ENCODE measurements around the gene RUFY2.
"Not testable (repeated sequence)": the region's sequence is repeated elsewhere in the genome, so short reads cannot be mapped to it uniquely, and the experiment has no call there.

Gene RUFY2

DNA sequence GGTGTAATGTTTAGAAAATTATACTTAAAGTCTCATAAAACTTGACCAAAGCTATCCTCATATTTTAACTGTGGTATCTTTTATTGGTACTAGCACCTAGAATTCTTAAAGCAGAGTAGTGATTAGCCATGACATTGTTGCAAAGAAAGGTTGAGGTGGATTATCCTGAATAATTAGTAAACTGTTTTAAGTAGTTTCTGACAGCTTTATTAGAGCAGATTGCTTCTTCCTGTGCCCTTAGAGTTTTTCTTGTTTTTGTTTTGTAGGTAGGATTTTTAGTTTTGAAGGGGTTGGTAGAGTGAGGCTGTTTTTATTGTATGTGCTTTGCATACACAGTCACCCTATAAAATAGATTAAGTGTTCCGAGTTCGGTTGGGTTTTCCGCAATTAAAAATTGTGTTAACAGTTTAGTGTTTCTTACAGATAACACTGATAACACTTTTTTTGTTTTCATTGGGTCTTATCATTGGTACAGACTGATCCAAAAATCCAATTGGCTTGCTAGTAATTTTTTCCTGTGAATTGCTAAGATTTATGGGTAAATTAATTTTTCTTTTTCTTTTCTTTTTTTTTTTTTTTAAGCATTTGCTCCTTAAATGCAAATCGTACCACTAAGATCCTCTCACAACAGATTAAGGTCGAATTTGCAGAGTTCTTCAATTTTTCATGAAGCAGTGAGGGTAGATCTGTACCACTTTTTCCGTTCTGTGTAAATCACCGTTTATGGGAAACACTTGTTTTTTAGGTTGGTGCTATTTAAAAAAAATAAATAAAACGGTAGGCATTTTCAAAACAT lies 72.2 kb downstream of the RUFY2 start:
- H3K4me3 ChIP-seq (ENCODE audit: low read length): peak overlapping the region; percentile 89
- no peaks in the 10 kb centered on the region for H3K9me3 ChIP-seq (ENCODE audit: insufficient read depth, low read depth, low read length)
- no peaks in the 10 kb centered on the region for H3K27me3 ChIP-seq (ENCODE audit: insufficient read depth, low read length)
- peak overlapping the region; percentile 100; the same call in 1 of the 2 replicates for H3K9ac ChIP-seq (ENCODE audit: low read depth, low read length)
- peaks cover 32% of the 10 kb centered on the region for H3K4me1 ChIP-seq (ENCODE audit: insufficient read depth, low read length)
- peaks cover 55% of the 10 kb centered on the region for H3K36me3 ChIP-seq (ENCODE audit: insufficient read depth, low read length)
- WGBS: 53% methylated on average over 3 of the region's 8 CpGs
- H3K27ac ChIP-seq (ENCODE audit: low read depth, low read length): no peak overlapping the region

- Histone ChIP-seq H3K4me1 (ENCODE audit: insufficient read depth, low read length) (peaks cover 35% of the 10 kb centered on the region), H3K4me3 (ENCODE audit: low read length) (peak overlapping the region; percentile 89), H3K9ac (ENCODE audit: low read depth, low read length) (peak overlapping the region; percentile 100), H3K36me3 (ENCODE audit: insufficient read depth, low read length) (peaks cover 44% of the 10 kb centered on the region), H3K27me3 (ENCODE audit: insufficient read depth, low read length) (no peaks in the 10 kb centered on the region), H3K27ac (ENCODE audit: low read depth, low read length) (no peak overlapping the region), H3K9me3 (ENCODE audit: insufficient read depth, low read depth, low read length) (no peaks in the 10 kb centered on the region)
- 0% methylated on average over 6 of the region's 10 CpGs for WGBS
Observed at GRCh38 chr10:68333440-68334431, 73.3 kb downstream of the RUFY2 start.

GRCh38 chr10:68333058-68333395 lies 74.0 kb downstream of the RUFY2 start:
- peaks cover 39% of the 10 kb centered on the region for H3K4me1 ChIP-seq (ENCODE audit: insufficient read depth, low read length)
- no peaks in the 10 kb centered on the region for H3K27me3 ChIP-seq (ENCODE audit: insufficient read depth, low read length)
- no peaks in the 10 kb centered on the region for H3K9me3 ChIP-seq (ENCODE audit: insufficient read depth, low read depth, low read length)
- WGBS: 4% methylated on average over 10 of the region's 10 CpGs
- H3K4me3 ChIP-seq (ENCODE audit: low read length): peak overlapping the region; percentile 89
- peak overlapping the region; percentile 100 for H3K9ac ChIP-seq (ENCODE audit: low read depth, low read length)
- peaks cover 36% of the 10 kb centered on the region for H3K36me3 ChIP-seq (ENCODE audit: insufficient read depth, low read length)
- peak overlapping the region; percentile 96 for H3K27ac ChIP-seq (ENCODE audit: low read depth, low read length)

- peaks cover 44% of the 10 kb centered on the region for H3K4me1 ChIP-seq (ENCODE audit: insufficient read depth, low read length)
- peaks cover 31% of the 10 kb centered on the region for H3K36me3 ChIP-seq (ENCODE audit: insufficient read depth, low read length)
- H3K4me3 ChIP-seq (ENCODE audit: low read length): peak within 1 kb of the TSS; percentile 89
- under 1% methylated on average over 51 of the region's 51 CpGs for WGBS
- no peaks in the 10 kb centered on the region for H3K27me3 ChIP-seq (ENCODE audit: insufficient read depth, low read length)
- H3K9ac ChIP-seq (ENCODE audit: low read depth, low read length): peak within 1 kb of the TSS; percentile 100
- peak within 1 kb of the TSS; percentile 96 for H3K27ac ChIP-seq (ENCODE audit: low read depth, low read length)
- H3K9me3 ChIP-seq (ENCODE audit: insufficient read depth, low read depth, low read length): no peaks in the 10 kb centered on the region
Observed at GRCh38 chr10:68332259-68333057, 74.6 kb downstream of the RUFY2 start, which contains the start of gene PBLD. Gene PBLD, minus strand, starts transcription at chr10:68332928. Its CDS starts 26,084 bp downstream, at chr10:68306844.

DNA sequence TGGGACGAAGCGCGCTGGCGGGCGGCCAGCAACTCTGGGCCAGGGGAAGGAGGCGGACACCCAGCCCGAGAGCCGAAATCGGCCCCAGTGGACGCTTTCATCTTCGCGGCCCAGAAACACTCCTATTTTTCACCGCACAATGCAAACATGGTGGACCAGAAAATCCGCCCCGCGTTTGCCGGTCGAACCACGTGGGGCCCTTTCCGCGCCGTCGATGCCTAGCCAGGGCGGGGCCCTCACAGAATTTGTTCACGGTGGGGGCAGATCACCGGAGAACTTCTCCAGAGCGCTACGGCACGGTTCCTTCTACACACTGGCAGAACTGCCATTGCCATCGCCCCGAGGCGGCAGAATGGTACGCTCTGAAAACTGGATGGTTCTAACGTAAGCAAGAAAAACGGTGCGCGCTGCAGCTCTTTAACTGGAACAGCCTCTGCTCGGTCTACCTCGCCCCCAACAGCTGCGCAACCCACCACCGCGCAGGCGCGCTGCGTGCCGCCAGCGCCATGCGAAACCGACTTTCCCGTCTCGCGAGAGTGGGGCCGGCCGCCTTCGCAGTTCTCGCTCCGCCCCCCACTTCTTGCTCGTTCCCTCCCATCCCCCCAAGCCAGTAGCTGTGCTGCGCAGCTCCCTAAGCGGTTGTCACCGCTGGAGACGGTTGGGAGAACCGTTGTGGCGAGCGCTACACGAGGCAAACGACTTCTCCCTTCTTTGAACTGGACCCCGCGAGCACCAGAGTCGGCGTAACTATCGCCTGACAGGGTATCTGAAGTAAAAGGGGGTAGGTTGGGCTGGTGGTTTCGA lies 75.4 kb downstream of the RUFY2 start, which contains the start of gene HNRNPH3:
Gene HNRNPH3, plus strand, starts transcription at position 610 of the 804 bp plus-strand sequence. CDS start 5,158 bp downstream, outside the sequence.
- Histone ChIP-seq H3K27me3 (ENCODE audit: insufficient read depth, low read length) (no peaks in the 10 kb centered on the region), H3K4me1 (ENCODE audit: insufficient read depth, low read length) (peaks cover 38% of the 10 kb centered on the region), H3K27ac (ENCODE audit: low read depth, low read length) (peak within 1 kb of the TSS; percentile 96), H3K9ac (ENCODE audit: low read depth, low read length) (peak within 1 kb of the TSS; percentile 100), H3K9me3 (ENCODE audit: insufficient read depth, low read depth, low read length) (no peaks in the 10 kb centered on the region), H3K36me3 (ENCODE audit: insufficient read depth, low read length) (peaks cover 23% of the 10 kb centered on the region), H3K4me3 (ENCODE audit: low read length) (peak within 1 kb of the TSS; percentile 89)
- WGBS: under 1% methylated on average over 73 of the region's 73 CpGs

DNA sequence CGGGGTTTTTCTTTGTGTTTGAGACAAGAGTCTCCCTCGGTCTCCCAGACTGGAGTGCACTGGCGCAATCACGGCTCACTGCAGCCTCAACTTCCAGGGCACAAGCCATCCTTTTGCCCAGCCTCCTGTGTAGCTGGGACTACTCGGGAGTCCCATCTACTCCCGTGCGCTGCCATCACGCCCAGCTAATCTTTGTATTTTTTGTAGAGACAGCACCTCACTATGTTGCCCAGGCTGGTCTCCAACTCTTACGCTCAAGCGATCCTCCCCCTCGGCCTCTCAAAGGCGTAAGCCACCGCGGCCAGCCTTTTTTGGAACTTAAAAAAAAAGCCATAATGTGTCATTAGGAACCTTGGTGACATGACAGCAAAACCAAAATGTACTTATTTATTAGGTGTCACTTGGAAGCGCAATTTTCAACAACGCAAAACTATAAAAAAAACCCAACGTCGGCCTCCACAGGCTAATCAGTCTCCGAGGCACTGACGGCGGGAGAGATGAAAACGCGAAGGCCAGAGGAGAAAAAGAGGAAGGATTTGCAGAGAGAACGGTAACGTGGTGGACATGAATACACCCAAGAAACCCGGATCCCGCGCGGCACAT lies 76.1 kb downstream of the RUFY2 start:
- Histone ChIP-seq H3K4me1 (ENCODE audit: insufficient read depth, low read length) (peaks cover 31% of the 10 kb centered on the region), H3K27me3 (ENCODE audit: insufficient read depth, low read length) (no peaks in the 10 kb centered on the region)

GRCh38 chr10:68329506-68329861 lies 77.6 kb downstream of the RUFY2 start:
- 100% methylated on average over 1 of the region's 1 CpG for WGBS
- Histone ChIP-seq H3K27ac (ENCODE audit: low read depth, low read length) (no peak overlapping the region), H3K9ac (ENCODE audit: low read depth, low read length) (no peak overlapping the region), H3K36me3 (ENCODE audit: insufficient read depth, low read length) (peaks cover 10% of the 10 kb centered on the region), H3K27me3 (ENCODE audit: insufficient read depth, low read length) (no peaks in the 10 kb centered on the region), H3K4me1 (ENCODE audit: insufficient read depth, low read length) (peaks cover 16% of the 10 kb centered on the region), H3K4me3 (ENCODE audit: low read length) (no peak overlapping the region), H3K9me3 (ENCODE audit: insufficient read depth, low read depth, low read length) (no peaks in the 10 kb centered on the region)

More for the DNA sequence above, 76.1 kb downstream of the RUFY2 start:
- WGBS: 50% methylated on average over 27 of the region's 29 CpGs
- H3K36me3 ChIP-seq (ENCODE audit: insufficient read depth, low read length): peaks cover 16% of the 10 kb centered on the region
- peak overlapping the region; percentile 96 for H3K27ac ChIP-seq (ENCODE audit: low read depth, low read length)
- peak overlapping the region; percentile 89 for H3K4me3 ChIP-seq (ENCODE audit: low read length)
- no peaks in the 10 kb centered on the region for H3K9me3 ChIP-seq (ENCODE audit: insufficient read depth, low read depth, low read length)
- H3K9ac ChIP-seq (ENCODE audit: low read depth, low read length): peak overlapping the region; percentile 100

DNA sequence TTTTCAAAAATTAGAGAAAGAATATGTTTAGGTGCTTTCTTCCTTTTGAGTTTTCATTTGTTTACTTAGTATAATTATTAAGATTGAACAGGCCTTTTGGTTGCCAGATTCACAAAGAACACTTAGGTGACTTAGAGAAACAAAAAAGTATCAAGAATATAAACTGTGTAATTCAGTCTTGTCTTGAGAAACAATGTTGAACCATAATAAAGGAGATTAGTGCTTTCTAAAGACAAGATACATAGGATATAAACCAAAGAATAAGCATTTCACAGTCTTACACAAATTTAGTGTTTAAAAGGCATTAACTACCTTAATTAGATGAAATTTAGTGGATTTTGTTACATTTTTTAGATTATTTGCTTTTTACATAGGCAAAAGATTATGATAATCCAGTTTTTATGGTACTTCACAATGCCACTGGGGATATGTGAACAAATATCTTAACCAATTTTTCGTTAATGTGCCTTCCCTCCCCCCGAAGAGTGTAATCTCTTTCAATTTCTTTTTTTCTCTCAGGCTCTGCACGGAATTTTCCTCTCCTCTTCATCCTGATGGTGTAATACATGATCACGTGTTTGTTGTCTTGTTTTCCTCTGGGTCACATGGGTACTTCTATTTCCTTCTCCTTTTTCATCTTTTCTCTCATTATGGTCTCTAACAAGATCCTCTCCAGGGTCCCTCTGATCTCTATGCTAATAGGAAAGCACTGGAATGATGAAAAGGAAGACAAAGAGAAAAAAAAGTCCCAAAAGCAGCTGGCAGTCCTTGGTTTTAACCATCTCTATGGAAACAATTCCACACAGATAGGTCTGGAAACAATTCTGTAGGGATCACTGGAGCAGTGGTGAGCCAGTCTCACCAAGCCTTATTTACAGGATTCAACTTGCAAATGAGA lies 78.9 kb downstream of the RUFY2 start:
- peak overlapping the region; percentile 37; the same call in 1 of the 2 replicates for H3K9ac ChIP-seq (ENCODE audit: low read depth, low read length)
- peak overlapping the region; percentile 33; the same call in 1 of the 2 replicates for H3K27ac ChIP-seq (ENCODE audit: low read depth, low read length)
- no peaks in the 10 kb centered on the region for H3K9me3 ChIP-seq (ENCODE audit: insufficient read depth, low read depth, low read length)
- WGBS: 45% methylated on average over 4 of the region's 4 CpGs
- no peaks in the 10 kb centered on the region for H3K36me3 ChIP-seq (ENCODE audit: insufficient read depth, low read length)
- H3K27me3 ChIP-seq (ENCODE audit: insufficient read depth, low read length): no peaks in the 10 kb centered on the region
- H3K4me1 ChIP-seq (ENCODE audit: insufficient read depth, low read length): peaks cover 12% of the 10 kb centered on the region
- peak overlapping the region; percentile 3; the same call in 1 of the 2 replicates for H3K4me3 ChIP-seq (ENCODE audit: low read length)

GRCh38 chr10:68324396-68324795 lies 82.7 kb downstream of the RUFY2 start:
- 92% methylated on average over 4 of the region's 4 CpGs for WGBS
- H3K9ac ChIP-seq (ENCODE audit: low read depth, low read length); H3K36me3 ChIP-seq (ENCODE audit: insufficient read depth, low read length); H3K9me3 ChIP-seq (ENCODE audit: insufficient read depth, low read depth, low read length); H3K27ac ChIP-seq (ENCODE audit: low read depth, low read length); H3K27me3 ChIP-seq (ENCODE audit: insufficient read depth, low read length); H3K4me3 ChIP-seq (ENCODE audit: low read length): not testable (repeated sequence)
- H3K4me1 ChIP-seq (ENCODE audit: insufficient read depth, low read length): peaks cover 12% of the 10 kb centered on the region

Data from HUES64 (cell line).